SK-N-MC (cell line): ENCODE measurements around the gene FAM111B.
"Not testable (repeated sequence)": the region's sequence is repeated elsewhere in the genome, so short reads cannot be mapped to it uniquely, and the experiment has no call there.

Source experiments
- EZH2 ChIP-seq: fragments of 200-600 bp; sonication (generic); IDR thresholded peaks from one replicate; pipeline ENCODE4 v1.6.1; 2017; ENCODE audit warnings: antibody characterized with exemption
- FOXP2 ChIP-seq: optimal IDR thresholded peaks from 2 replicates; pipeline ENCODE3; 2011; ENCODE audit warnings: mild to moderate bottlenecking, moderate library complexity; ENCODE audit not compliant: insufficient read depth; ENCODE audit errors: extremely low read length, control extremely low read depth
- POLR2AphosphoS5 ChIP-seq: IDR thresholded peaks from 2 replicates; pipeline ENCODE4 v1.6.1; 2012; ENCODE audit warnings: mild to moderate bottlenecking, low read depth, low read length, borderline replicate concordance

- TF ChIP-seq EZH2, POLR2AphosphoS5, FOXP2: not testable (repeated sequence)
Observed at GRCh38 chr11:59107721-59108120, 684 bp downstream of the FAM111B start.
